HEK293T (cell line): ENCODE measurements around the gene IGF2BP3.

Experiments
- CTCF ChIA-PET: fragments of 350-600 bp; formaldehyde crosslinking; extraction: SDS; loops from one replicate; lab custom pipeline; 2021; ENCODE audit warnings: antibody characterized with exemption, inconsistent platforms; lab: Yijun Ruan, JAX
- POLR2A ChIA-PET: fragments of 350-600 bp; formaldehyde crosslinking; extraction: SDS; loops from one replicate; lab custom pipeline; 2020; ENCODE audit warnings: antibody characterized with exemption, inconsistent platforms; lab: Yijun Ruan, JAX
- DNase-seq: peaks from one replicate; pipeline ENCODE4 v3.0.0; 2012; ENCODE audit warnings: mixed read lengths; ENCODE audit errors: extremely low spot score
- ARNT ChIP-seq: fragments of 450-650 bp; IDR thresholded peaks from 2 replicates; pipeline ENCODE4 v1.6.1; 2017; ENCODE audit warnings: mild to moderate bottlenecking
- BHLHE40 ChIP-seq: fragments of 450-650 bp; IDR thresholded peaks from 2 replicates; pipeline ENCODE4 v1.6.1; 2016; ENCODE audit warnings: mild to moderate bottlenecking, moderate library complexity, borderline replicate concordance
- CTBP1 ChIP-seq: fragments of 450-650 bp; IDR thresholded peaks from 2 replicates; pipeline ENCODE4 v1.6.1; 2016; ENCODE audit warnings: borderline replicate concordance
- ELF4 ChIP-seq: fragments of 450-650 bp; IDR thresholded peaks from 2 replicates; pipeline ENCODE4 v1.6.1; 2017; ENCODE audit warnings: antibody characterized with exemption
- FOXA1 ChIP-seq: fragments of 450-650 bp; IDR thresholded peaks from 2 replicates; pipeline ENCODE4 v1.6.1; 2016; ENCODE audit warnings: mild to moderate bottlenecking
- FOXK2 ChIP-seq: fragments of 450-650 bp; IDR thresholded peaks from 2 replicates; pipeline ENCODE4 v1.6.1; 2016; ENCODE audit warnings: mild to moderate bottlenecking
- FOXM1 ChIP-seq: fragments of 450-650 bp; IDR thresholded peaks from 2 replicates; pipeline ENCODE4 v1.6.1; 2017; ENCODE audit warnings: mild to moderate bottlenecking, borderline replicate concordance
- HDGF ChIP-seq: fragments of 450-650 bp; IDR thresholded peaks from 2 replicates; pipeline ENCODE4 v1.6.1; 2017; ENCODE audit warnings: antibody characterized with exemption, borderline replicate concordance
- L3MBTL2 ChIP-seq: fragments of 450-650 bp; conservative IDR thresholded peaks from 2 replicates; pipeline ENCODE4 v1.6.1; 2016; ENCODE audit warnings: mild to moderate bottlenecking
- LEF1 ChIP-seq: fragments of 450-650 bp; IDR thresholded peaks from 2 replicates; pipeline ENCODE4 v1.6.1; 2017; ENCODE audit warnings: mild to moderate bottlenecking, borderline replicate concordance
- NFRKB ChIP-seq: fragments of 450-650 bp; IDR thresholded peaks from 2 replicates; pipeline ENCODE4 v1.6.1; 2016; ENCODE audit warnings: mild to moderate bottlenecking, moderate library complexity
- SP1 ChIP-seq: fragments of 450-650 bp; IDR thresholded peaks from 2 replicates; pipeline ENCODE4 v1.6.1; 2017
- SUZ12 ChIP-seq: fragments of 450-650 bp; IDR thresholded peaks from 2 replicates; pipeline ENCODE4 v1.6.1; 2016; ENCODE audit warnings: mild to moderate bottlenecking
- TARDBP ChIP-seq: fragments of 450-650 bp; IDR thresholded peaks from 2 replicates; pipeline ENCODE4 v1.6.1; 2016
- ZNF384 ChIP-seq: fragments of 450-650 bp; IDR thresholded peaks from 2 replicates; pipeline ENCODE4 v1.6.1; 2016
- TF ChIP-seq, protein P1 (sequence below): fragments of 450-650 bp; IDR thresholded peaks from 2 replicates; pipeline ENCODE4 v1.6.1; 2016

Gene IGF2BP3

DNA sequence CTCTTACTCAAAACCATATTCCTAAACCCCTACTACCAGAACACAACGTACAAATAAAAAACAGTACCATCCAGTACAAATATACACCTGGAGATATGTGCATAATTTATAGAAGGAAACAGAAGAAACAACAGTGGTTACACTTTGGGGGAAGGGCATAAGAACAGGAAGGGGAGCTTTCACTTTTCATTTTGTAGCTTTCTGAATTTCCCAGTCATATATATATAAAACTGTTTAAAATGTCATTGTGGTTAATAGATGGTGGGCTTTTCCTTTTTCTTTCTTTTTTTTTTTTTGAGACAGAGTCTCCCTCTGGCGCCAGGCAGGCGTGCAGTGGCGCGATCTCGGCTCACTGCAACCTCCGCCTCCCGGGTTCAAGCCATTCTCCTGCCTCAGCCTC, 124.0 kb downstream of the IGF2BP3 start:
- ChIA-PET POLR2A (no interaction called here), CTCF (no interaction called here)
- no peak for DNase-seq
- TF ChIP-seq FOXK2: no peak
- TF ChIP-seq HDGF: no peak
- TF ChIP-seq NFRKB: no peak
- TF ChIP-seq ELF4: no peak
- no peak for TF ChIP-seq LEF1
- no peak for TF ChIP-seq ARNT
- no peak for TF ChIP-seq FOXA1
- no peak for TF ChIP-seq SP1
- TF ChIP-seq ZNF384: no peak
- TF ChIP-seq SUZ12: no peak
- TF ChIP-seq TARDBP: no peak
- no peak for TF ChIP-seq CTBP1
- no peak for TF ChIP-seq BHLHE40

DNA sequence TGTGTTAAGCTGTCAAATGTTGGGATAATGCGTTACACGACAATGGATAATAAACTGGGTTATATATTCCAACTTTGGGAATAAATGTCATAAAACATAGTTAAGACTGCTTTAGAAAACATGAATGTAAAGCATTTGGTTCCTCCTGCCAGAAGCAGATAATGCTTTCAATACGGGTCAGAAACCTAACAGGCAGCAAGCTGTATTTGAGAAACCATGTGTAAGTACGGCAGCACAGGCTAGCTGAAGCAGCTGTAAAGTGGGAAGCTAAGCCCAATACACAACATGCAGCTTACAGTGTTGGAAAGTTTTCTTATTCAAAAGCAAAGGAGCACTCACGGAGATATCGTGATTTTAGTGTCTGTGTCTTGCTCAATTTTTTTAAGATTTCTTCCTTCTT, 124.7 kb downstream of the IGF2BP3 start:
- DNase-seq: no peak
- CTCF ChIA-PET: no interaction called here
- no peak for TF ChIP-seq TARDBP
- no peak for TF ChIP-seq FOXM1
- POLR2A ChIA-PET: no interaction called here

DNA sequence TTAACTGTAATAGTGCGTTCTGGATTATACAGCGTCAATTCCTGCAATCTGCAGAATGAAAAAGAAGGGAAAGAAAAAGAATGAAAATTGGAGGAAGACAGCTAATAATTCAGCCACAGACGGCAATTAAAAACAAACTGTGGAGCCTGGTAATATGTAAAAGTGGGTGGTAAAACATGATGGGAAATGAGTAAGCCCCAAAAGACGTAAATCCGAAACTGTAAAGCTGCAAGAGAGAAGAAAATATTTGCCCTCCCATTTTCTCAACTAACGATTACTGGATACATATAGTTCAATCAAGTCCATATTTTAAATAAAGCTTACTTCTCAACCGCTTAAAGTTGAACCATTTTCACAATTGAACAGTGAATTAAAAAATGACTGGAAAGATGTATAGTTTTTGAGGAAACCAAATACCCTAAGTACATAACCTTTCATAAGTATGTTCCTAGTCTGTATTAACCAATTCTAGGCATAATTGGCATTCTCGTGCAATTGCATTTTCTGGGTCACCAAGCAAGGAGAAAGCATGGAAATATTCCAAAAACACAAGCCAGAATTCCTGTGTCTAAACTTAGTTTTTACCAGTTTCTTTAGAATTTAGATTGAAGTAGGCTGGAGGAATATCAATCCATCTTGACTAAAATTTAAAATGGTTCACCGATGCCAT, 126.3 kb downstream of the IGF2BP3 start:
- POLR2A ChIA-PET: no interaction called here
- CTCF ChIA-PET: no interaction called here
- DNase-seq: no peak
- no peak for TF ChIP-seq FOXM1
- TF ChIP-seq ZNF384: no peak
- no peak for TF ChIP-seq ELF4
- no peak for TF ChIP-seq SUZ12
- TF ChIP-seq L3MBTL2: no peak
- no peak for TF ChIP-seq LEF1
- TF ChIP-seq HDGF: no peak
- TF ChIP-seq CTBP1: no peak

DNA sequence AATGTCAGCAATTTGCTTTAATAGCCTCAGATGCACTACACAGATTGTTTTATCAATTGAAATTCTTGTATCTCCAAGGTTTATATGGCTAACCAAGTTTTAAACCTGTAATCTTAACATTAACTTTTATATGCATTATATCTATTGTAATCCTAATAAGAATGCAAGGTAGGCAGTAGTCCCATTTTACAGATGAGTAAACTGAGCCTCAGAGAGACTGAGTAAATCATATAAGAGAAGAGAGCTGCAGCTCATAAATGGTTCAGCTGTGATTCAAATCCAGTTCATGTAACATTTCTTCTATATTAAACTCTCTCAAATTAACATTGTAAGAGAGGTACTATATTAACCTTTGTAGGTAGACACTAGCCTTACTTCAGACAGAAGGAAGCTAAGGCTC, 127.2 kb downstream of the IGF2BP3 start:
- CTCF ChIA-PET: no interaction called here
- POLR2A ChIA-PET: no interaction called here
- TF ChIP-seq NFRKB: no peak
- no peak for DNase-seq

DNA sequence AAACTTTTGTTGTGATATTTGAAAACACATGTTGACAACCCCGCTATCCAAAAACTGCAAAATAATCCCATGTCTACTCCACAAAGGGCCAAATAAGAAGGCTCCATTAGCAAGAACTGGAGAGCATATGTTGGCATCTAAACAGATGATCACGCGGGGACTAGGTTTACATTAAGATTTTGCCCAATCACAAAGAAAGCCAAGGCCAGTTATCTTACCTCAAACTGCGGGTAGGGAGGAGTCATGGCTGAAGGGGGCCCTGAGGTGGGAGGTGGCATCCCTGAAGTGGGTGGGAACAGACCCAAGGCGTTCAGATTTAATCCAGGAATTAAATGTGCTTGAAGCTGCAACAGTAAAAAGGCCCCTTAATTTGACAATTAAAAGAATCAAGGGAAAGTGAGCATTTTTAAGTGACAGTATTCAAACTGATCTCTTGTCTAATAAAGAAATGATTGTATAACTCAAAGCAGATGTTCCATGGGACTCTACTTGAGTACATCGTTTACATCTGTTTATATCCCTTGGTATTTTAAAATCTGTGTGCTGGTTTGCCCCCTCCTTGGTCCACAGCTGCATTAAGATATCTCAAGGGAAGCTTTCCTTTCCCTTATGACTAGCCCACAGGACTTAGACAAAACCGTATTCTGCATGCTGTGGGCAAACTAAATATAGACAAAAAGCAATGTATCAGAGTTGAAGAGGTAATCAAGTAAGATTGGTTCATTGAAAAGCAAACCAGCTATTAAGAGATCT, 128.3 kb downstream of the IGF2BP3 start:
- CTCF ChIA-PET: no interaction called here
- POLR2A ChIA-PET: no interaction called here
- no peak for DNase-seq
- TF ChIP-seq BHLHE40 (no peak), FOXK2 (no peak), CTBP1 (no peak), HDGF (no peak), ELF4 (no peak), FOXA1 (no peak), SUZ12 (no peak), L3MBTL2 (no peak)
- TF ChIP-seq, protein P1, sequence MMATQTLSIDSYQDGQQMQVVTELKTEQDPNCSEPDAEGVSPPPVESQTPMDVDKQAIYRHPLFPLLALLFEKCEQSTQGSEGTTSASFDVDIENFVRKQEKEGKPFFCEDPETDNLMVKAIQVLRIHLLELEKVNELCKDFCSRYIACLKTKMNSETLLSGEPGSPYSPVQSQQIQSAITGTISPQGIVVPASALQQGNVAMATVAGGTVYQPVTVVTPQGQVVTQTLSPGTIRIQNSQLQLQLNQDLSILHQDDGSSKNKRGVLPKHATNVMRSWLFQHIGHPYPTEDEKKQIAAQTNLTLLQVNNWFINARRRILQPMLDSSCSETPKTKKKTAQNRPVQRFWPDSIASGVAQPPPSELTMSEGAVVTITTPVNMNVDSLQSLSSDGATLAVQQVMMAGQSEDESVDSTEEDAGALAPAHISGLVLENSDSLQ: no peak

DNA sequence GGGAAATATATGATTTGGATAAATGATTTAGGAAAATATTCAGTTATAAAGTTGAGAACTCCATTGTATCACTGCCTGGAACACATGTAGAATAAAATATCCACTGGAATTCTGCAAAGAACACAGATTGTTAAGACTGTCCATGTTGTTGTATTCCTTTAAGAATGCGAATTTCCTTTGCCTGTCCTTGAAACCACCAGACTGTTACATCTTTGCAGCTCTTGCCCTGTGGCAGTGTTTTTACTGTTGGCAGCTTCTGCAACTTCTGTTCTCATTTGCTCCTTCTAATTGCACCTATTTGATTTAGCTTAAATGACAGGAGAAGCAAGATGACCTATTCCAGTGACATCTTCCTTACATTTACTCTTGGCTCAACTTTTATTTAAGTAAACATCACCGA, 131.4 kb downstream of the IGF2BP3 start:
- CTCF ChIA-PET: no interaction called here
- DNase-seq: no peak
- TF ChIP-seq, protein P1: no peak
- TF ChIP-seq FOXK2 (no peak), FOXA1 (no peak), SUZ12 (no peak), ZNF384 (no peak), ELF4 (no peak), CTBP1 (no peak), HDGF (no peak), ARNT (no peak), LEF1 (no peak), FOXM1 (no peak), BHLHE40 (no peak), SP1 (no peak), NFRKB (no peak), L3MBTL2 (no peak), TARDBP (no peak)
- POLR2A ChIA-PET: no interaction called here

DNA sequence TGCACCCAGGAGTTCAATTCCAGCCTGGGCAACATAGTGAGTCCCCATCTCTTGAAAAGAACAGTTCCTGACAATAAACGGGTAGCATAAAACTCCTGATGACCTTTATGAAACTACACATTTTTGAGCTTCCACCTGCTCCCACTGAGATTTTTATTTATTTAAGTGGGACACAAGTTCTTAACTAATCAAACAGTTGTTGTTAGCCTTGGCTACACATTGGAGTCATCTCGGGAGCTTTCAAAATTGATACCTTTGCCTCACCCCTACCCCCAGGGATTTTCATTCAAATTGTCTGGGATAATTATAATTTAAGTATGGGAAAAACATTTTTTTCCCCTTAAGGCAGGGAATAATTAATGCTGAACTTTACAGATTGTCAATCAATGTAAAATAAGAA, 131.9 kb downstream of the IGF2BP3 start:
- CTCF ChIA-PET: no interaction called here
- POLR2A ChIA-PET: no interaction called here
- no peak for TF ChIP-seq ZNF384
- no peak for TF ChIP-seq ARNT
- TF ChIP-seq ELF4: no peak
- no peak for TF ChIP-seq FOXA1
- TF ChIP-seq FOXK2: no peak
- TF ChIP-seq TARDBP: no peak
- TF ChIP-seq SP1: no peak
- TF ChIP-seq HDGF: no peak
- TF ChIP-seq BHLHE40: no peak
- no peak for TF ChIP-seq SUZ12
- TF ChIP-seq CTBP1: no peak
- no peak for TF ChIP-seq FOXM1
- no peak for TF ChIP-seq NFRKB
- no peak for DNase-seq
